ENCODE results near the gene PIGB.

- no peak for TF ChIP-seq CTCF (IDR thresholded peaks at IDR 0.05)
- TF ChIP-seq EP300 (IDR thresholded peaks at IDR 0.05): no peak
- no peak for TF ChIP-seq POLR2AphosphoS5 (IDR thresholded peaks at IDR 0.05)
- no peak for TF ChIP-seq POLR2A (IDR thresholded peaks at IDR 0.05)
Measured at GRCh38 chr15:55401786-55402246, 82.8 kb downstream of the PIGB start.

All from stomach (tissue), 4 donors.